ENCODE measurements around the gene PPP1R11. TPM values are rescaled to one million over a fixed set of nuclear protein-coding genes. Genes with fewer than 3 reads are reported as not detected.
A peak's percentile ranks its signal among the peaks of the same experiment; 100 is the strongest.

PPP1R11 gene
- total and polyA plus RNA-seq, 2 of the 13 experiments (the other 11 are each of a cell fraction or from before 2014, with no cell fraction given) = 32.1 to 58.9 TPM

DNA sequence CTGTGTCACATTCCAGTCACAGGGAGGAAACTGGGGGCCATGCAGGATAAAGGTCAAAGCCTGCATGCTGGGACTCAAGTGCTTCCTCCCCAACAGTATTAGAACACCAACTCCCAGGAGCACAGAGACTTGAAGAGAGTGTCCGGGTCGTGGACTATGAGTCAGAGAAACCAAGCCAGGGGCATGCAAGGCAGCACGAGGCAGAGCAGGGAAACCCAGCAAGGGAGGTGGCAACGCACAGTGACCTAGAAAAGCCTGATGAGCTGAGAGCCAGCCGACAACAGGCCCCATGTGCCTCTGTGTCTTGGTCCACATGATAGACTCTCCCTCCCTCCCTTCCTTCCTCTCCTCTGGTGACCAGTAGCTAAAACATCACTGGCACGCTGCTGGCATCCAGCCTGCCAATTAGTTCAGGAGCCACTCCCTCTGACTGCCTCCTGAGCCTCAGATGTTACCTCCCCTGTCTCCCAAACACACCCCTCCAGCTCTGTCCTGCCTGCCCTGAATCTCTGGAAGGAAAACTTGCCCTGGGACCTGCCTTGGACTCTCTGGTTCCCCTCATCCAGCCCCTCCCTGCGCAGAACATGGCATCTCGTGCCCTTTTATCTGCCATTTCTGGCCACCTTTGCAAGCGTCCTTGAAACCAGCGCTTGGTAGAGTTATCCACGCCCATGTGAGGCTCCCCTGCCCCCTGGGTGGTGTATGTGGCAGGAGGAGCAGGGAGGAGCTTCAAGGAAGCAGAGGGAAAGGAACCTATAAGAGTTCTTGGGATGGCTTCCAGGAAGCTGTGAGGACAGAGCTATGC is 24.8 kb downstream of the PPP1R11 start (continued):
- TF ChIP-seq ZNF879 (CRISPR knock-in tag; IDR thresholded peaks at IDR 0.05) = 0 out of 2 replicates have a peak, but pooled peaks have one; percentile 25
- TF ChIP-seq JUN (CRISPR knock-in tag; IDR thresholded peaks at IDR 0.05) = 0 out of 2 replicates have a peak, but pooled peaks have one; percentile 35
- no peak for TF ChIP-seq ZFYVE20 (CRISPR knock-in tag; IDR thresholded peaks at IDR 0.05; ENCODE audit: borderline replicate concordance, low read depth)
- peak; percentile 41; the same call in 1 of the 2 replicates for TF ChIP-seq ZFX (CRISPR knock-in tag; IDR thresholded peaks at IDR 0.05; ENCODE audit: low read depth)
- TF ChIP-seq ZNF720 (CRISPR knock-in tag; IDR thresholded peaks at IDR 0.05) = no peak
- peak; percentile 47; the same call in 1 of the 3 replicates for TF ChIP-seq MXI1 (IDR thresholded peaks at IDR 0.05; ENCODE audit: borderline replicate concordance, low read depth, low read length)
- TF ChIP-seq, protein P1, sequence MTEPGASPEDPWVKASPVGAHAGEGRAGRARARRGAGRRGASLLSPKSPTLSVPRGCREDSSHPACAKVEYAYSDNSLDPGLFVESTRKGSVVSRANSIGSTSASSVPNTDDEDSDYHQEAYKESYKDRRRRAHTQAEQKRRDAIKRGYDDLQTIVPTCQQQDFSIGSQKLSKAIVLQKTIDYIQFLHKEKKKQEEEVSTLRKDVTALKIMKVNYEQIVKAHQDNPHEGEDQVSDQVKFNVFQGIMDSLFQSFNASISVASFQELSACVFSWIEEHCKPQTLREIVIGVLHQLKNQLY (CRISPR knock-in tag; IDR thresholded peaks at IDR 0.05) = peak; percentile 37; the same call in 1 of the 2 replicates
- TF ChIP-seq, protein P2, sequence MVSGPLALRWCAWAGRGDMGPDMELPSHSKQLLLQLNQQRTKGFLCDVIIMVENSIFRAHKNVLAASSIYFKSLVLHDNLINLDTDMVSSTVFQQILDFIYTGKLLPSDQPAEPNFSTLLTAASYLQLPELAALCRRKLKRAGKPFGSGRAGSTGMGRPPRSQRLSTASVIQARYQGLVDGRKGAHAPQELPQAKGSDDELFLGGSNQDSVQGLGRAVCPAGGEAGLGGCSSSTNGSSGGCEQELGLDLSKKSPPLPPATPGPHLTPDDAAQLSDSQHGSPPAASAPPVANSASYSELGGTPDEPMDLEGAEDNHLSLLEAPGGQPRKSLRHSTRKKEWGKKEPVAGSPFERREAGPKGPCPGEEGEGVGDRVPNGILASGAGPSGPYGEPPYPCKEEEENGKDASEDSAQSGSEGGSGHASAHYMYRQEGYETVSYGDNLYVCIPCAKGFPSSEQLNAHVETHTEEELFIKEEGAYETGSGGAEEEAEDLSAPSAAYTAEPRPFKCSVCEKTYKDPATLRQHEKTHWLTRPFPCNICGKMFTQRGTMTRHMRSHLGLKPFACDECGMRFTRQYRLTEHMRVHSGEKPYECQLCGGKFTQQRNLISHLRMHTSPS (CRISPR knock-in tag; IDR thresholded peaks at IDR 0.05; ENCODE audit: low read depth) = peak; percentile 53; the same call in 1 of the 2 replicates
- peak; percentile 32; the same call in 1 of the 2 replicates for TF ChIP-seq SALL1 (CRISPR knock-in tag; IDR thresholded peaks at IDR 0.05)
- peak; percentile 63; the same call in 1 of the 2 replicates for TF ChIP-seq ZNF317 (CRISPR knock-in tag; IDR thresholded peaks at IDR 0.05)
- TF ChIP-seq ZNF616 (CRISPR knock-in tag; IDR thresholded peaks at IDR 0.05; ENCODE audit: low read depth) = no peak
- 0 out of 2 replicates have a peak, but pooled peaks have one; percentile 20 for TF ChIP-seq DPF2 (CRISPR knock-in tag; IDR thresholded peaks at IDR 0.05; ENCODE audit: borderline replicate concordance, low read depth)
- TF ChIP-seq TSC22D2 (CRISPR knock-in tag; IDR thresholded peaks at IDR 0.05; ENCODE audit: borderline replicate concordance) = no peak
- TF ChIP-seq, protein P3, sequence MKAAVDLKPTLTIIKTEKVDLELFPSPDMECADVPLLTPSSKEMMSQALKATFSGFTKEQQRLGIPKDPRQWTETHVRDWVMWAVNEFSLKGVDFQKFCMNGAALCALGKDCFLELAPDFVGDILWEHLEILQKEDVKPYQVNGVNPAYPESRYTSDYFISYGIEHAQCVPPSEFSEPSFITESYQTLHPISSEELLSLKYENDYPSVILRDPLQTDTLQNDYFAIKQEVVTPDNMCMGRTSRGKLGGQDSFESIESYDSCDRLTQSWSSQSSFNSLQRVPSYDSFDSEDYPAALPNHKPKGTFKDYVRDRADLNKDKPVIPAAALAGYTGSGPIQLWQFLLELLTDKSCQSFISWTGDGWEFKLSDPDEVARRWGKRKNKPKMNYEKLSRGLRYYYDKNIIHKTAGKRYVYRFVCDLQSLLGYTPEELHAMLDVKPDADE (CRISPR knock-in tag; IDR thresholded peaks at IDR 0.05) = no peak
- 0 out of 2 replicates have a peak, but pooled peaks have one; percentile 9 for TF ChIP-seq PITX1 (CRISPR knock-in tag; IDR thresholded peaks at IDR 0.05)
- TF ChIP-seq ZNF468 (CRISPR knock-in tag; IDR thresholded peaks at IDR 0.05) = no peak
- peak; percentile 18 for TF ChIP-seq TEAD3 (CRISPR knock-in tag; optimal IDR thresholded peaks at IDR 0.05; ENCODE audit: borderline replicate concordance)
- TF ChIP-seq GABPA (IDR thresholded peaks at IDR 0.05; ENCODE audit: low read depth, low read length) = no peak
- TF ChIP-seq GABPA (CRISPR knock-in tag; IDR thresholded peaks at IDR 0.05; ENCODE audit: low read depth) = peak; percentile 35
- TF ChIP-seq ZBTB20 (CRISPR knock-in tag; IDR thresholded peaks at IDR 0.05; ENCODE audit: borderline replicate concordance, low read depth) = no peak
- peak; percentile 40; the same call in 1 of the 2 replicates for TF ChIP-seq HMG20A (CRISPR knock-in tag; IDR thresholded peaks at IDR 0.05; ENCODE audit: borderline replicate concordance)
- TF ChIP-seq ZNF619 (CRISPR knock-in tag; IDR thresholded peaks at IDR 0.05) = no peak
- peak; percentile 41; the same call in 1 of the 2 replicates for TF ChIP-seq MEIS1 (CRISPR knock-in tag; IDR thresholded peaks at IDR 0.05; ENCODE audit: borderline replicate concordance)
- TF ChIP-seq NCOA2 (CRISPR knock-in tag; IDR thresholded peaks at IDR 0.05) = no peak
